HUES48 (cell line): ENCODE results near the gene MYO5B.

Source experiments
- H3K27ac ChIP-seq: one replicate; pipeline ENCODE4 v1.7.0; 2013; ENCODE audit warnings: low read depth, low read length, inconsistent platforms
- H3K27me3 ChIP-seq: 2 replicates; pipeline ENCODE4 v1.6.1; 2013; ENCODE audit warnings: mild to moderate bottlenecking, low read length; ENCODE audit not compliant: control insufficient read depth, insufficient read depth
- H3K36me3 ChIP-seq: 2 replicates; pipeline ENCODE4 v1.6.1; 2013; ENCODE audit warnings: low read length; ENCODE audit not compliant: control insufficient read depth, insufficient read depth
- H3K4me1 ChIP-seq: 2 replicates; pipeline ENCODE4 v1.6.1; 2013; ENCODE audit warnings: mild to moderate bottlenecking, low read length; ENCODE audit not compliant: control insufficient read depth, insufficient read depth
- H3K4me3 ChIP-seq: 2 replicates; pipeline ENCODE4 v1.5.1; 2013; ENCODE audit warnings: mild to moderate bottlenecking, low read depth, low read length
- H3K9ac ChIP-seq: 2 replicates; pipeline ENCODE4 v1.6.1; 2013; ENCODE audit warnings: mild to moderate bottlenecking, low read depth, low read length, moderate library complexity
- H3K9me3 ChIP-seq: 2 replicates; pipeline ENCODE4 v1.6.1; 2013; ENCODE audit warnings: low read length; ENCODE audit not compliant: control insufficient read depth, insufficient read depth

MYO5B gene

DNA sequence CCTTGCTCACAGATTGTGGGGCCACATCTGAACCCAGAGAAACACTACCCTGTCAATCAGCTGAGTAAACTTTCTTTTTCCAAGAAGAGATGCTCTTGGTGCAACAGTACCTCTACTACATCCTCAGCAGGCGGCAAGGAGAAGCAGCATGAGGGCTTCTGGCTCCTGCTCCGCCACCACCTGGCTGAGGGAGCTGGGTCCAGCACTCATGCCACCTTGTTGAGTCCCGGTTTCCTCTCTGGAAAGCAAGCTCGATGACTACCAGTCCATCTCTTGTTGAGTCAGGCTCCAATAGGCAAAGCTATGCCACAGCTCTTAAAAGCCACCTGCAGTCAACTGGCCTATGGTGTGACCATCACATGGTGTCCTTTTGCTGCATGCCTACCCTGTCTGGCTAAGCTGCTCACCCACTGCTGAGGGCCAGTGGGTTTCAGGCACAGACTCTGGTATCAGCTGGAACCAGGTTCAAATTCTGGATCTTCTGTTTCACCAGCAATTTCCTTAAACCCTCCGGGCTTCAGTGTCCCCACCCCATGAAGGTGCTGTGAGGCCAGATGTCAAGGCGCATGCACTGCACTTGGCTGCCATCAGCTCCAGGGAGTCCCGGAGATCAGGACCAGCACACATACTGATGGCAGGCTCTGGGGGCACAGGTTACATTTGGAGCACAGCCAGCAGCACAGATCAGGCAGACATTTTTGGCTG lies 339.1 kb downstream of the MYO5B start:
- Histone ChIP-seq H3K9ac (no peak overlapping the region), H3K4me1 (peaks cover 9% of the 10 kb centered on the region), H3K27ac (no peak overlapping the region), H3K9me3 (no peaks in the 10 kb centered on the region), H3K36me3 (no peaks in the 10 kb centered on the region), H3K27me3 (no peaks in the 10 kb centered on the region), H3K4me3 (no peak overlapping the region)

DNA sequence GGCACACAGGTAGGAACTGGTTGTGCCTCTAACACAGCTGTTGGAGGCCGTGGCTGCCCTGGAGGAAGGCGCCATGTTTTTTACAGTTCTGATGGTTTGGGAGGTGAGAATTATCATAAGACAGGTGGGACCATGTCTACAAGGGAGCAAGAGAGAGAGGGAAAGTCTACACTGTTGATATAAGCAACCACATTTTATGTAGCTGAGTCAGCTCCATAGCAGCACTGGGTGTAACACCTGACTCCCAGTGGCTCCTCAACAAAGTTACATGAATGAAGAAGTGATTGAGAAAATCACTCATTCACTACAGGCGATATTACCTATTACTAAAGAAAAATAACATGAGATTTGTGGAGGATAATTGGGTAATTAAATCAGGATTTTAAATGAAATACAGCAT lies 340.3 kb downstream of the MYO5B start:
- Histone ChIP-seq H3K4me1 (peaks cover 14% of the 10 kb centered on the region), H3K9me3 (no peaks in the 10 kb centered on the region), H3K36me3 (no peaks in the 10 kb centered on the region), H3K27me3 (no peaks in the 10 kb centered on the region), H3K27ac (no peak overlapping the region), H3K9ac (no peak overlapping the region), H3K4me3 (no peak overlapping the region)

DNA sequence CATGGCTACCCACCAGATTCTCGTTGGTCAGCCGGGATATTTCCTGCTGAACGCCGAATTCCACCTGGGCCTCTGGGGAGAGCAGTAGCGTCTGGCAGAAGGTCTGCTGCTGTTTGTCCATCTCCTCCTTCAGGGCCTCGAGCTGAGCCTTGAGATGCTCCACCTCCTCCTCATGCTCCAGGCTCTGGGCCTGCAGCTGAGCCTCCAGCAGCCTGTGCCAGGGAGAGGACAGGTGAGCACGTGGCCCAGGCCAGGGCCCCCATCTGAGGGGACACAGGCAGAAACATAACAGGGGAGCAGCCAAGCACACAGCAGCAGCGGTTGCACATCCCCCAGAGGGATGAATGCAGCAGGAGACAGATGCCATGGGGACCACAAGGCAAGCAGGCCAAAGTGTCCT lies 341.5 kb downstream of the MYO5B start:
- no peak overlapping the region for H3K4me3 ChIP-seq
- no peaks in the 10 kb centered on the region for H3K9me3 ChIP-seq
- H3K27me3 ChIP-seq = no peaks in the 10 kb centered on the region
- H3K27ac ChIP-seq = no peak overlapping the region
- peaks cover 17% of the 10 kb centered on the region for H3K4me1 ChIP-seq
- no peak overlapping the region for H3K9ac ChIP-seq
- H3K36me3 ChIP-seq = no peaks in the 10 kb centered on the region

DNA sequence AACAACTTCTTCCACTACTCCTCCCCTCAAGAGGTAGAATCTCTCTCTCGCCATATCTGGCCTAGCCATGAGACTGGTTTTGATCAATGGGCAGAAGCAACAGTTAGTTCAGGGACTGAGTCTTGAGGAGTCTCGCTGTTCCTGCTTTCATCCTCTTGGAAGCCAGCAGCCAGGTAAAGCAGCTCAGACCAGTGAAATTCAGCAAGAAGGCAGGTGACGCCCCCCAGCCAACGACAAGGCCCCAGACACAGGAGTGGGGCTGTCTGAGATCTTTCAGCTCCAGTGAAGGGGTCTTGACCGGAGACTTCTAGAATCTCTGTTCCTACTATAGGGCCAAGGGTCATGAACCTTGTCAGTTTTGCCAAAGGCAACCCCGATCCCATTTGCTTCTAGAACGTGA lies 341.9 kb downstream of the MYO5B start:
- no peak overlapping the region for H3K27ac ChIP-seq
- no peaks in the 10 kb centered on the region for H3K36me3 ChIP-seq
- peaks cover 12% of the 10 kb centered on the region for H3K4me1 ChIP-seq
- H3K4me3 ChIP-seq = no peak overlapping the region
- no peaks in the 10 kb centered on the region for H3K27me3 ChIP-seq
- no peaks in the 10 kb centered on the region for H3K9me3 ChIP-seq
- no peak overlapping the region for H3K9ac ChIP-seq

- H3K4me1 ChIP-seq = peaks cover 10% of the 10 kb centered on the region
- H3K36me3 ChIP-seq = no peaks in the 10 kb centered on the region
- no peak overlapping the region for H3K27ac ChIP-seq
- no peaks in the 10 kb centered on the region for H3K27me3 ChIP-seq
- no peak overlapping the region for H3K4me3 ChIP-seq
- no peaks in the 10 kb centered on the region for H3K9me3 ChIP-seq
- no peak overlapping the region for H3K9ac ChIP-seq
These were observed 343.3 kb downstream of the MYO5B start for GRCh38 chr18:49851624-49852023.

- Histone ChIP-seq H3K27ac (no peak overlapping the region), H3K9me3 (no peaks in the 10 kb centered on the region), H3K4me3 (no peak overlapping the region), H3K36me3 (no peaks in the 10 kb centered on the region), H3K9ac (no peak overlapping the region), H3K4me1 (peaks cover 10% of the 10 kb centered on the region), H3K27me3 (no peaks in the 10 kb centered on the region)
These were observed 344.3 kb downstream of the MYO5B start for GRCh38 chr18:49850636-49851035.

GRCh38 chr18:49849331-49850217 lies 345.4 kb downstream of the MYO5B start:
- 0 out of 2 replicates have a peak overlapping the region, but pooled peaks have one; percentile 15 for H3K9ac ChIP-seq
- H3K27me3 ChIP-seq = no peaks in the 10 kb centered on the region
- peak overlapping the region; percentile 71 for H3K27ac ChIP-seq
- H3K4me3 ChIP-seq = no peak overlapping the region
- peaks cover 10% of the 10 kb centered on the region for H3K4me1 ChIP-seq
- no peaks in the 10 kb centered on the region for H3K9me3 ChIP-seq
- no peaks in the 10 kb centered on the region for H3K36me3 ChIP-seq

- Histone ChIP-seq H3K4me3 (no peak overlapping the region), H3K4me1 (peaks cover 10% of the 10 kb centered on the region), H3K36me3 (no peaks in the 10 kb centered on the region), H3K9me3 (no peaks in the 10 kb centered on the region), H3K9ac (no peak overlapping the region), H3K27ac (no peak overlapping the region), H3K27me3 (no peaks in the 10 kb centered on the region)
These were observed 346.8 kb downstream of the MYO5B start for GRCh38 chr18:49848115-49848514.

- H3K4me1 ChIP-seq = peaks cover 10% of the 10 kb centered on the region
- no peaks in the 10 kb centered on the region for H3K36me3 ChIP-seq
- H3K27me3 ChIP-seq = no peaks in the 10 kb centered on the region
- H3K27ac ChIP-seq = no peak overlapping the region
- H3K9ac ChIP-seq = no peak overlapping the region
- H3K9me3 ChIP-seq = no peaks in the 10 kb centered on the region
- H3K4me3 ChIP-seq = no peak overlapping the region
These were observed 347.4 kb downstream of the MYO5B start for GRCh38 chr18:49847524-49847923.

- Histone ChIP-seq H3K9me3 (no peaks in the 10 kb centered on the region), H3K9ac (no peak overlapping the region; the same call in 1 of the 2 replicates), H3K27ac (no peak overlapping the region), H3K4me1 (peaks cover 10% of the 10 kb centered on the region), H3K36me3 (no peaks in the 10 kb centered on the region), H3K4me3 (no peak overlapping the region), H3K27me3 (no peaks in the 10 kb centered on the region)
These were observed 348.1 kb downstream of the MYO5B start for GRCh38 chr18:49846718-49847470.

GRCh38 chr18:49846361-49846662 lies 348.6 kb downstream of the MYO5B start:
- Histone ChIP-seq H3K9me3 (no peaks in the 10 kb centered on the region), H3K27me3 (no peaks in the 10 kb centered on the region), H3K4me1 (peaks cover 10% of the 10 kb centered on the region), H3K4me3 (no peak overlapping the region), H3K36me3 (no peaks in the 10 kb centered on the region), H3K9ac (no peak overlapping the region; the same call in 1 of the 2 replicates), H3K27ac (no peak overlapping the region)
